ENCODE measurements around the gene SMAD6.

- TF ChIP-seq EZH2 (IDR thresholded peaks at IDR 0.05; ENCODE audit: borderline replicate concordance) (no peak), CTCF (IDR thresholded peaks at IDR 0.05; ENCODE audit: poor library complexity) (no peak)
Measured at GRCh38 chr15:66701422-66702034, 508 bp upstream of the SMAD6 start.

Measured in hepatocyte (in vitro differentiated cells).